ENCODE data around the gene ATP9B. TPM values are rescaled to one million over a fixed set of nuclear protein-coding genes. Genes with fewer than 3 reads are reported as not detected.
A peak's percentile ranks its signal among the peaks of the same experiment; 100 is the strongest.

The ATP9B gene
- total RNA-seq, 1 experiment from 2014 or later, result 11.7 TPM

DNA sequence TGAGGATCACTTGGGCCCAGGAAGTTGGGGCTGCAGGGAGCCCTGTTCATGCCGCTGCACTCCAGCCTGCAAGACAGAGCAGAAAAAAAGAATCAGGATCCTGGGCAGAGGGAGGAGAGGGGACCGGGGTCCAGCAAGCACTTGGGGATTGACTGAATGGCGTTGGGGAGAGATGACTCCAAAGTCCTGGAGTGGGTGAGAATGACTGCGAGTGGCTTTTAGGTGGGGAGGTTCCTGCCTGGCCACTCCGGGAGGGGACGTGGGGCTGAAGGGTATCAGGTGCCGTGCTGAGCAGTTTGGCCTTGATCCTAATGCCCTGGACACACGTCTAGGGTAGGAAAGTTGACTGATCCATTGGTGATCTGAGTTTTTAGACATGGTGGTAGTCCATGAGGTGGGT lies 323.0 kb downstream of the ATP9B start:
- no peaks in the 10 kb centered on the region for H3K36me3 ChIP-seq
- DNase-seq, result no peak
- H3K27me3 ChIP-seq, result no peaks in the 10 kb centered on the region
- H3K9me3 ChIP-seq, result no peaks in the 10 kb centered on the region
- H3K4me3 ChIP-seq, result no peak overlapping the region

DNA sequence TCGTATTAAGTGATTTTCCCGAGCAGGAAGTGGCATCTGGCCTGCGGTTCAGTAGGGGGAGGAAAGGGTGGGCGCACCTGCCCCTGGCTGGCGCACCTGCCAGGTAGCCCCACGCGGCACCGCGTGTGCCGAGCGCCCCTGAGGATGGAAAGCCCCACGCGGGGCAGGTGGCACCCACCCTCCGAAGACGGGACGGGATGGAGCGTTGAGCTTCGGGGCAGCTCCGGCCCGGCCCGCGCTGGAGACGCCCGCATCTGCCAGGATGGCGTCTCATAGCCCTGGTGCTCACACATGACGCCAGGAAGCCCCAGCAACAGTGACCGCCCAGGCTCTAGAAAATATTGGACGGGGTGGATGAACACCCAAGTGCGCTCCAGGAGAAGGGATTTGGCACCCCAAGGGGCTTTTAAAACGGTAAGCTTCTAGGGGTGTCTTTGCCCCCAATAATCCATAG lies 324.0 kb downstream of the ATP9B start:
- no peaks in the 10 kb centered on the region for H3K36me3 ChIP-seq
- DNase-seq, result peak; percentile 23
- no peaks in the 10 kb centered on the region for H3K9me3 ChIP-seq
- peak overlapping the region; percentile 52 for H3K4me3 ChIP-seq
- no peaks in the 10 kb centered on the region for H3K27me3 ChIP-seq

DNA sequence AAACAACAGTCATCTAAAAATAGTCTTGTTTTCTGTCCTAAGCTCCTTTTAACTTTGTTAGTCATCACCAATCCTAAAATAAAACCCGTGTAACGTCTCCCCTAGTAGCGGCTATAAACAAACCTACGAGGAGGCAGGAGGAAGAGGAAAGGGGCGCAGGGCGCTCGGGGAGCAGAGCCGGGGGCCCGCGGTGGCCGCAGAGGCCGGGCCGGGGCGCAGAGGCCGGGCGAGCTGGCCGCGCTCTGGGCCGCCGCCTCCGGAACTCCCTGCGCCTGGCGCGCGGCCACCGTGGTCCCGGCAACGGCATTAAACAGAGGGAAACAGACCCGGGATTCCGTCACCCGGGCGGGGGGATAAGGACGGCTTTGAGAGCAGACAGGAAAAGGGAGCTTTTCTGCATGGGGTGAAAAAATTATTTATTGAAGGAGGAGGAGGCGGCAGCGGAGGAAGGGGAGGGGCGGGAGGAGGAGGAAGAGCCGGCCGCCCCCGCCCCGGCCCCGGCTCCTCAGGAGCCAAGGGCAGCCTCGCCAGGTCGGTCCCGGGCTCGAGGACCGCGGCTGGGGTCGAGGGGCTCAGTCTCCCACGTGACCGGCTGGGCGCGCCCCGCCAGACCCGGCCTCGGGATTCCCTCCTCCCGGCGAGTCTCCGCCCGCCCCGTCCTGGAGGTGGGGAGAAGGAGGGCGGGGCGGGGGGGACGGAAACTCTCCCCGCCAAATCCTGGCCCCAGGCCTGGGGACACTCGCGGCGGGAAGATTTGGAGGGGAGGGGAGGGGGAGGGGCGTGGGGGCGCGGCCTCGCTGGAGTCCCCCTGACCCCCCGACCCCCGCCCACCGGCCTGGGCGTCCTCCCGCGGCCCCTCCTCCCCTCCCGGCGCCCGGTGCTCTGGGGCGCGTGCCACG lies 324.7 kb downstream of the ATP9B start:
- H3K9me3 ChIP-seq, result no peaks in the 10 kb centered on the region
- peak overlapping the region; percentile 52 for H3K4me3 ChIP-seq
- H3K36me3 ChIP-seq, result no peaks in the 10 kb centered on the region
- no peaks in the 10 kb centered on the region for H3K27me3 ChIP-seq
- peak; percentile 93 for DNase-seq

DNA sequence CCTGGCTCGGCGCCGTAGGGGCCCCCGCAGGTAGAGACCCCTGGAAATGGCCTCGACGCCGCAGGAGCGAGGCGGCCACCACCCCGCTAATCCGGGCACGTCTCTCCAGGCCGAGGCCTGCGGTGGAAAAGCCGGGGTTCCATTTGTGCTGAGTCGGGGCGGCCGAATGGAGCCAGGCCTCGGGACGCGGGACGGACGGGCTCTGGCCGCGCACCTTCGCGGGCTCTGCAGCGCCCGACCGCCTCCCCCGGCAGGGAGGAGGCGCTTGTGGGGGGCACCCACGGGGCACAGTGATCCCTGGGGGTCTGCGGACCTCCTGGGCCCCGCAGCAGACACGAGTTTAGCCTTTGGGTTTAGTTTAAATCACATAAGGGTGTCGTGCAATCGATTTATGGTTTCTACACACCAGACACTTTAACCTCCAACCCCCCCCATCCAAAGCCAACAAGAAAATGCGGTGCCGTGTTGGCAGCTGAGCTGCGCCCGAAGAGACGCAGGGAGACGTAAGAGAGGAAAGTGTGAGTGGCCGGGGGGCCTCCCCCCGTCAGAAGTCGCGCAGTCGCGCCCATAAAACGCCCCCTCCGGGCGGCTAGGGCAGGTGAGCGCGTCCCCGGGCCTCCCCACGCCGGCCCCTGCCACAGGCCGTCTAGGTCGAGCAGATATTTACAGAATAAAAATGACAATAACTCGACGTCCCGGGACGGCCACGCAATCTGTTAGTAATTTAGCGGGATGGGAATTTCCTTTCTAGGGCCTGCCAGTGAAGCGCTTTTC lies 325.5 kb downstream of the ATP9B start:
- peak; percentile 40 for DNase-seq
- Histone ChIP-seq H3K4me3 (peak overlapping the region; percentile 52), H3K36me3 (no peaks in the 10 kb centered on the region), H3K27me3 (no peaks in the 10 kb centered on the region), H3K9me3 (no peaks in the 10 kb centered on the region)

DNA sequence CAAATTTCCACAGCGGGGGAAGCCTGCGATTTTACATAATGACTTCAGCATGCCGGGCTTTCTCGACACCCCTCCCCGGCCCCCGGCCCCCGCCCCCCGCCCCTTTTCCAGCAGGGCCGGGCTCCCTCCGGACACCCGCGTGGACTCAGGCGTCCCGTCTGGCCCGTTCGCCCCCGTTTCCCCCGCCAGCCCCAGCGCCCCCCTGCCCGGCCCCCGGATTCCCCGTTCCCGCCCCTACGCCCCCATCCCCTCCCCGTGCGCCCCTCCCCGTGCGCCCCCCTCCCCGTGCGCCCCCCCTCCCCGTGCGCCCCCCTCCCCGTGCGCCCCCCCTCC lies 326.1 kb downstream of the ATP9B start:
- Histone ChIP-seq H3K36me3 (no peaks in the 10 kb centered on the region), H3K4me3 (no peak overlapping the region), H3K9me3 (no peaks in the 10 kb centered on the region), H3K27me3 (no peaks in the 10 kb centered on the region)
- peak; percentile 52 for DNase-seq

DNA sequence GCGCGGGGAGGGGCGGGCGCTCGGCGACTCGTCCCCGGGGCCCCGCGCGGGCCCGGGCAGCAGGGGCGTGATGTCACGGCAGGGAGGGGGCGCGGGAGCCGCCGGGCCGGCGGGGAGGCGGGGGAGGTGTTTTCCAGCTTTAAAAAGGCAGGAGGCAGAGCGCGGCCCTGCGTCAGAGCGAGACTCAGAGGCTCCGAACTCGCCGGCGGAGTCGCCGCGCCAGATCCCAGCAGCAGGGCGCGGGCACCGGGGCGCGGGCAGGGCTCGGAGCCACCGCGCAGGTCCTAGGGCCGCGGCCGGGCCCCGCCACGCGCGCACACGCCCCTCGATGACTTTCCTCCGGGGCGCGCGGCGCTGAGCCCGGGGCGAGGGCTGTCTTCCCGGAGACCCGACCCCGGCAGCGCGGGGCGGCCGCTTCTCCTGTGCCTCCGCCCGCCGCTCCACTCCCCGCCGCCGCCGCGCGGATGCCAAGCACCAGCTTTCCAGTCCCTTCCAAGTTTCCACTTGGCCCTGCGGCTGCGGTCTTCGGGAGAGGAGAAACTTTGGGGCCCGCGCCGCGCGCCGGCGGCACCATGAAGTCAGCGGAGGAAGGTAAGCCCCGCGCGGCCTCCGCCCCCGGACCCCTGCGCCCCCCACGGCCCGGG lies 326.7 kb downstream of the ATP9B start, which contains the start of gene NFATC1:
TSS of gene NFATC1 (plus strand) at position 170 of the 644 bp plus-strand sequence. CDS start at position 465, 295 bp downstream.
- DNase-seq, result peak; percentile 83
- H3K4me3 ChIP-seq, result peak within 1 kb of the TSS; percentile 54
- no peaks in the 10 kb centered on the region for H3K27me3 ChIP-seq
- no peaks in the 10 kb centered on the region for H3K9me3 ChIP-seq
- no peaks in the 10 kb centered on the region for H3K36me3 ChIP-seq

DNA sequence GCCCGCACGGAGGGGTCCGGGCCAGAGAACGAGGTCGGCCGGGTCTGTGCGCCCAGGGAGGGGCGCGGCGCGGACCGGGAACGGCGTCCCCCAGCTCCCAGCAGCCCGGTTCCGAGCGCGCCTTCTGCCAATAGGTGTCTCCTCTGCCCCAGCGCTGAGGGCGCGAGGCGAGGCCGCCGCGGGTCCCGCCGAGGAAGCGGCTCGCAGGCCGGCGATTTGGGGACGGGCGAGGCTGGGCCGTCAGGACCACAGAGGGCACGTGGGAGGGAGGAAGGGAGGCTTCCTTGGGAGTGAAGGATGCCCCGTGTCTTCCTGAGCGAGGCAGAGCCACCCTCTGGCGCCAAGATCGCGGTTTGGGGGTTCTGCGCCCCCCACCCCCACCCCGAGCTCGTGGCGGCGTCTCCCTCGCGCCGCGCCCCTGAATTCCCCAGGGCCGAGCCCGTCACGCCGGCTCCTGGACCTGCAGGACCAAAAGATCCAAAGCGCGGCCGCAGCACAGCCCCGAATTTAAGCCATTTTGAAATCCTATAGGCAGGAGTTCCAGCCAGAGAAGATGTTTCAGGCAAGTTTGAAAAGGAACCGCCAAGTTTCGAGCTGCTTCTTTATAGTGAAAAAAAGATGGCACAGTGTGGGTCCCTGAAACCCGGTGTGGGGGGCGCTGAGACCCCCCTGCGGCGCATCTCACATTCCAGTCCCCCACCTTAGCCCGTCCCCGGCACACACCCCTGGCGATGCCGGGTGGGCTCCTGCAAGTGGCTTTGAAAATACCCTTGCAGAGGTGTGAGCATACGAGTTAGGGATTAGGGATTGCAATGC lies 327.4 kb downstream of the ATP9B start:
- Histone ChIP-seq H3K9me3 (no peaks in the 10 kb centered on the region), H3K27me3 (no peaks in the 10 kb centered on the region), H3K36me3 (no peaks in the 10 kb centered on the region), H3K4me3 (peak overlapping the region; percentile 54)
- DNase-seq, result peak; percentile 51

DNA sequence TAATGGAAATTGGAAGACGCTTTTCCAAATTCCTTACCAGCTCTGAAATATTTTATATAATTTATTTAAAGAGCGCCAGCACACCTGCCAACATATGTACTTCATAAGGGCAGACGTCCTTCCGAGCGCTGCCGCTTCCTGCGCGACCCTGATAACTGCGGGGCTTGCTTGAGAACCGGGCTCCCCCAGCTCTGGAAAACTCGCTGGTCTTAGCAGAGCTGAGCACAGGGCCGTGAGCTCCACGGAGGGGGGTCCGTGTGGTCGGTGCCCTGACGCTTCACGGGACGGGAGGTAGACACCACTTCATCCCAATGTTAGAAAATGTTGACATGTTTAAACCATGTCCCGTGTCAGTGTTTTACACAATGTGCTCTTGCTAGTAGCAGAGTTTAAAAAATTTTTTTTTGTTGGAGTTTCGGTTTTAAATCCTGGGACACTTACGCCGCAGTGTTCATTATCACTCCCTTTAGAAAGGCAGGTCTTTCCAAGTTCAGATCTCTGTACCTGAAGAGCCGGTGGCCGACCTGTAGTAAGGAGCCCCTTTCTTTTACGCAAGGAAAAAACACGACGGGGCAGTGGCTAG lies 328.1 kb downstream of the ATP9B start:
- Histone ChIP-seq H3K36me3 (no peaks in the 10 kb centered on the region), H3K27me3 (no peaks in the 10 kb centered on the region), H3K9me3 (no peaks in the 10 kb centered on the region), H3K4me3 (no peak overlapping the region)
- no peak for DNase-seq

DNA sequence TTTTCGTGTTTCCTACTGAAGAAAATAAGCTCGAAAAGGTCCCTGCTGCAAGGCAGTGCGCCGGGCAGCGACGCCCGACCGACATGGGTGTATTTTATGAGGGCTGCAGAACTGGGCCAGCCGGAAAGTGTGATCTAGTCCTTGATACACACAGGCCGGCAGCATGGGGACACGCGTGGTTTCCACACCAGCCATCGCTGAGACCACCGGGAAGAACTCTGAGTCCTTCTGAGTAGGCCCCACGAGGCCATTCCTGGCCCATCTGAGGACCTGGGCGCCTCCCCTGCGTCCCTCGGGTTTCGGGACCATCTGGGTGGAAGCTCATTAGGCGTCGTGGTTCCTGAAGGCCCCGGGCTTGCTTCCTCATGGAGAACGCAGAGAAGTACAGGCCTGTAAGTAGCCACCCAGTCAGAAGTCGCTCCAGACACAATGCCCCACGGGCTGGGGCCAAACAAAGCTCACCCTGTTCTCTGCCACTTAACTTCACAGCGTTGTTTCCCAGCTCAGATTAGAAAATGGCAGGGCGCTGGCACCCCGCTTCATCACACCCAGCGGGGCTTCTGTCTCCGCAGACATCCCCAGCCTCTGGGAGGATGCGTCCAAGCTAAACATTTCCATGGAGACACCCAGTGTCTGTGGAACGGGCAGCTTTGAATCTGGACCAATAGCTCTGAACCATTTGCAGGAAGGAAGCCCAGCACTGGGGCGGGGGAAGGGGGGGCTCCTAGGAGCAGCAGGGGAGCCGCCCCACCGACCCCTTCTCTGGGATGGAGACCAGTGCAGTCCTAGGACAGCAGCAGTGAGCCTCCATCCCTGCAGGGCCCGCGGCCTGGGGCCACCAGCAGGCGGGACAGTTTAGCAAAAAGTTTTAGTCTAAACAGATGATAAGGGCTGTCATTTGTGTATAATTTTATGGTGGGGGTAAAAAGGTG lies 328.9 kb downstream of the ATP9B start:
- H3K4me3 ChIP-seq, result no peak overlapping the region
- H3K27me3 ChIP-seq, result no peaks in the 10 kb centered on the region
- H3K36me3 ChIP-seq, result no peaks in the 10 kb centered on the region
- DNase-seq, result no peak
- no peaks in the 10 kb centered on the region for H3K9me3 ChIP-seq

DNA sequence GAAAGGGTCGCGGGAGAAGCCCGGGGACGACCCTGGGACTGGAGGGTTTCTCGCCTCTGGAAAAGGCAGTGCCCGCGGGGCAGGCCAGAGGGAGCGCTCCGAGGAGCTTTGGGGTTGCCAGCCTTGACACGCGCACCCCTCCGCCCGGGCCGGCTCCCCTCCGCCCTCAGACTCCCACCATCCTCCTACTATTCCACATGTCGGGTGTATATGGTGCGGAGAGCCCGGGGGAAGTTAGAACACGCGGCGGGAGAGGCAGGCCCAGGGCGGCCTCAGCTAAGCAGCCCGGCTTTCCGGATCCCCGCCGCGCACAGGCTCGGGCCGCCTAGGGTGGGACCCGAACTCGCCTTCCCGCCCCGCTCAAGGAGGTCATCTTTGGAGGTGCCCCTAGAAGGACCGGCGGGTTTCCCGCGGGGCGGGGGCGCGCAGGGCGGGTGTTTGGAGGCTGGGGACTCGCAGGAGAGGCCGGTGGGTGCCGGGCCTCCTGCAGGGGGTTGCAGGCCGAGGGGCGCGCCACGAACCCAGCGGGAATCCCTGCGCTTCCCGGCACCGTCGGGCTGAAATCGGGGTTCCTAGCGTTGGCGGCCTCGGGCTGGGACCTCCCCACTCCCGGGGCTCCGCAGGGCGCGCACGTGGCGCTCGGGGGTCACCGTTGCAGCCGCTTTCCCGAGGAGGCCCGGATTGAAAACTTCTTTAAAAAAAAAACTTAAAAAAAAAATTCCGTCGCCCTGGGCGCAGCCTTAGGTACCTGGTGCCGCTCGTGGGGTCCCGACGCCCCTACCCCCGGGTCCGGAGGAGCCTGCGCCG lies 330.3 kb downstream of the ATP9B start:
- Histone ChIP-seq H3K4me3 (peak overlapping the region; percentile 46), H3K9me3 (no peaks in the 10 kb centered on the region), H3K27me3 (no peaks in the 10 kb centered on the region), H3K36me3 (no peaks in the 10 kb centered on the region)
- no peak for DNase-seq

DNA sequence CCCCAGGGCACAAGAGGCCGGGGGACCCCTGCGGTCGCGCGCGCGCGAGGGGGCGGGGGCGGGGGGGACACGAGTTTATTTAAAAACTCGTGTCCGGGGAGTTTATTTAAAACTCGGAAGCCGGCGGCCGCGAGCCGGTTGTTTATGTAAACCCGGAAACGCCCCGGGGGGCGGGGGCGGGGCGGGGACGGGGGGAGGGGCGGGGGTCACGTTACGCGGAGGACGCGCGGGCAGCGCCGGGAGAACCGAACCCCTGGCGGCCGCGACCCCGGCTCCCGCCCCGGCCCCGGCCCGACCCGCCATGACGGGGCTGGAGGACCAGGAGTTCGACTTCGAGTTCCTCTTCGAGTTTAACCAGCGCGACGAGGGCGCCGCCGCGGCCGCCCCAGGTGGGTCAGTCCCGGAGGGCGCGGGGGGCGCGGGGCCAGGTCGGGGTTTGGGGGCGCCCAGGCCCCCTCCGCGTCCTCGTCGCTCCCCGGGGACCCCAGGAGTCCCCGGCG lies 330.9 kb downstream of the ATP9B start:
- Histone ChIP-seq H3K36me3 (no peaks in the 10 kb centered on the region), H3K27me3 (no peaks in the 10 kb centered on the region), H3K4me3 (peak overlapping the region; percentile 46), H3K9me3 (no peaks in the 10 kb centered on the region)
- DNase-seq, result no peak

DNA sequence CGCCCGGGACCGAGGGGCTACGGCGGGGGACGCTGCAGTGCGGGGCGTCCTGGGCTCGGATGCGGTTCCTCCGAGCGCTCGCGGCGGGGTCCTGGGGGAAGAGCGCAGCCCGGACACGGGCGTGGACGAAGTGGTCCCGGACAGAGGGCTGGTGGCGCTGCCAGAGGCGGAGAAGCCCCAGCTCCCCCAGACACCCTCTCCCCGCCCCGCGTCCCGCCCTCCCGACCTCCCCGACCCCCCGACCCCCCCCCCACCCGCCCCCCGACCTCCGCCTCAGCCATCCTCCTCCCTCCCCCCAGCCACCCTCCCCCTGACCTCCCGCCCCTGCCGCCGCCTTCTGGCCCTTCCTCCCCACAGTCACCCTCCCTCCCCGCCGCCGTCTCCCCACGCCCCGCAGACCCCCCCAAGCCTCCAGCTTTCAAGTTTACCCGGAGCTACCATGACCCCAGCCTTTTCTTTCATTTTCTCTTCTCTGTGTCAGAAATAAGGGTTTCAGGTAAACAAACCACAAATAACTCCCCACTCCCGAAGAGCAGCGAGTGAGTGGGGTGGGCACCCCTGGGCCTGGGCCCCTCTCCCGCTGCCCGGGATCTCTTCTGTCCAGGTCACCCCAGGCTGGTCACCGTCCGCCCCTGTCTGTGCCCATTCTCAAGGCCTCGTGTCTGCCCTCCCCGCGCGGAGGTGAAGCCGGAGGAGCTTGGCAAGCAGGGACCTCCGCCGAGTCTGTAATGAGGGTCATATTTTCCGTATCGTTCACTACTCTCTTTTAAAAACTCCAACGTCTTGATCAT lies 331.6 kb downstream of the ATP9B start:
- DNase-seq, result no peak
- Histone ChIP-seq H3K27me3 (no peaks in the 10 kb centered on the region), H3K9me3 (no peaks in the 10 kb centered on the region), H3K4me3 (peak overlapping the region; percentile 46), H3K36me3 (no peaks in the 10 kb centered on the region)

DNA sequence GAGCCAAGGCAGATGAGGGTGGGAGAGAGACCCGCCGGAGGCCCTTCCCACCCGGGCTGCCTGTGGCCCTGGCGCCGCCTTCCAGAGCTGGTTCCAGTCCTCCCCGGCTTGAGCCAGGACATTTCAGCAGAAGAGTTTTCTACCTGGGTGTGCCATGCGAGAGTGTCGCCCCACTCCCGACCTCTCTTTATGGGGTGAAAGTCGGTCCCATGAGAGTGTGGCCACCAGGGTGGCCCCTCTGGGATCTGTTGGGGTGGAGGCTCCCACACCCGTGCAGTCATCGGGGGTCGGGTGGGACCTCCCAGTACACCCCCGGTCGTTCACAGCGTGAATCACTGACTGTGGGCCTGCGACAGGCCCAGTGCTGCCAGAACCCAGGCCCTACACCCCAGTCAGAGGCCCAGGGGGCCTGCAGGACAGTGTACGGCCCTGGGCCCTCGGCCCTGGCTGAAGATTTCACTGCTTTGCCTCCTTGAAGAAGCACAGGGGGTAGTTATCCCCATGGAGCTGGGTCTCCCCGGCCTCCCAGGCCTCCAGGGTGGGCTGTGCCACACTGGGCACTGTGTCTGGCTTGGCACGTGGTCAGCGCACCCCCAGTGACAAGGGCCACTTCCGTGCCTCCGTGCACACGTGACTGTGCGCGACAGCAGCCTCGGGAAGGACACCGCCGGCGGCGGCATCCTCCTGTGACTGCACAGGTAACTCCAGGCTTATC lies 332.5 kb downstream of the ATP9B start:
- no peaks in the 10 kb centered on the region for H3K9me3 ChIP-seq
- no peak for DNase-seq

More for the DNA sequence above, 332.5 kb downstream of the ATP9B start:
- H3K4me3 ChIP-seq, result no peak overlapping the region
- no peaks in the 10 kb centered on the region for H3K27me3 ChIP-seq
- H3K36me3 ChIP-seq, result no peaks in the 10 kb centered on the region

All from MG63 (cell line).